ENCODE data around the gene GPRC5A. TPM values are rescaled to one million over a fixed set of nuclear protein-coding genes. Genes with fewer than 3 reads are reported as not detected.

GPRC5A gene
- total RNA-seq, 4 donors from 2014 or later: 2.9 to 30.0 (median 3.8) TPM

- no peak for DNase-seq (ENCODE audit: extremely low spot score)
- H3K4me1 ChIP-seq: no peaks in the 10 kb centered on the region
- H3K4me3 ChIP-seq: no peak overlapping the region
- TF ChIP-seq CTCF (IDR thresholded peaks at IDR 0.05) (no peak), EP300 (IDR thresholded peaks at IDR 0.05) (no peak), POLR2A (IDR thresholded peaks at IDR 0.05; ENCODE audit: low read depth) (no peak), POLR2AphosphoS5 (IDR thresholded peaks at IDR 0.05) (no peak)
- H3K27ac ChIP-seq (replicated peaks in 1 of 4): no peak overlapping the region
- H3K27me3 ChIP-seq: no peaks in the 10 kb centered on the region
- H3K9me3 ChIP-seq: no peaks in the 10 kb centered on the region
- WGBS: 97% methylated on average over 2 of the region's 2 CpGs
- intact Hi-C loops (cut with DNase I): no loop called here
- no peaks in the 10 kb centered on the region for H3K36me3 ChIP-seq
Observed at GRCh38 chr12:12864243-12864642, 27.1 kb upstream of the GPRC5A start.

DNA sequence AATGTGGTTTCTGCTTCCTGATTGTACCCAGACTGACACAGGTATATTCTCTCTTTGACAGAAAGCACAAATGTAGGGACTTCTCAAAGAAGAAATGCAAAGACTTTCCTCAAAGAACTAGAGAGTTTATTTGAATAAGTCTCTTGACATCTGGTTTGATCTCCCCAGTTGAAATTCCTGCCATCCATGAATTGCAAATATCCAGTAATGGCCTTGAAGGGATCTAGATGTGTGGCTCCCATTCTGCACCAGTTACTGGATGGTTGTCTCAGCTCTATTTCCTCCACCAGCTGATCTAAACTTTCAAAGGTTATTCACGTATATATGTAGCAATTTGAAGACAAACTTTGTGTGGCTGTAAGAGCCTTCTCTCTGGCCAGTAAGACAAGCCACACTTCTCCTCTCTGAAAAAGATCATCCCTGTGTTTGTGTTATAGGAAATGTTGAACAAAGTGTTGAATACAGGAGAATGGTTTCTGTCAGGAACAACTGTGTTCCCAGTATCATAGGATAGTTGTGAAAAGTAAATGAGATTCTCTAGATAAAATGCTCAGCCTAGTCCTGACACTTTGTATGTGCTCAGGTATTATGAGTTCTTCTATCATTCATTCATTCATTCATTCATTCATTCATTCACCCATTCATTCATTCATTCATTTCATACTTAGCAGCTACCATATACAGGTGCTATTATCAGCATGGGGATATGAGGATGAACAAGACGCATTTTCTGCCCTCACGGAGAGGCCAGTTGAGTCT, 22.7 kb upstream of the GPRC5A start:
- TF ChIP-seq CTCF (IDR thresholded peaks at IDR 0.05): no peak
- no peak for TF ChIP-seq POLR2AphosphoS5 (IDR thresholded peaks at IDR 0.05)

DNA sequence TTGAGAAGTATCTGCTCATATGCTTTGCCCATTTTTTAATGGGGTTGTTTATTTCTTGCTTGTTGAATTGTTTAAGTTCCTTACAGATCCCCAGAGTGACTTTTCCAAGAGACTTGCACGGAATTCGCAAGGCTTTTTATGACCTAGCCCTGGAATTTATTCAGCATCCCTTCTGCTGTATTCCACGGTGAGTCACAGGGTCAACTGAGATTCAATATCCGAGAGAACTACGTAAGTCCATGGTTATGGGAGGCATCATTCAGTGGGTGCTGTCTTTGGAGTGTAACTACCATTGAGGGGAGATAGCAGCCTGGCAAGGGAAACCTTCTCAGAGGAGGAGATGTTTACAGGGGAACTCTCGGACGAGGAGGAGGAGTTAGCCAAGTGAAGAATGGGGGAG, 20.9 kb upstream of the GPRC5A start:
- Histone ChIP-seq H3K4me1 (no peaks in the 10 kb centered on the region), H3K27ac (replicated peaks in 1 of 4) (no peak overlapping the region), H3K9me3 (no peaks in the 10 kb centered on the region), H3K36me3 (no peaks in the 10 kb centered on the region), H3K27me3 (no peaks in the 10 kb centered on the region), H3K4me3 (no peak overlapping the region)
- TF ChIP-seq EP300 (IDR thresholded peaks at IDR 0.05): no peak
- no peak for TF ChIP-seq POLR2A (IDR thresholded peaks at IDR 0.05; ENCODE audit: low read depth)
- TF ChIP-seq CTCF (IDR thresholded peaks at IDR 0.05): no peak
- TF ChIP-seq POLR2AphosphoS5 (IDR thresholded peaks at IDR 0.05): no peak
- intact Hi-C loops (cut with DNase I): no loop called here
- 91% methylated on average over 7 of the region's 7 CpGs for WGBS
- DNase-seq (ENCODE audit: extremely low spot score): no peak

More for the DNA sequence above, 22.7 kb upstream of the GPRC5A start:
- Histone ChIP-seq H3K4me3 (no peak overlapping the region), H3K9me3 (no peaks in the 10 kb centered on the region), H3K36me3 (no peaks in the 10 kb centered on the region), H3K27me3 (no peaks in the 10 kb centered on the region), H3K27ac (replicated peaks in 1 of 4) (no peak overlapping the region), H3K4me1 (no peaks in the 10 kb centered on the region)
- DNase-seq (ENCODE audit: extremely low spot score): no peak
- intact Hi-C loops (cut with DNase I): no loop called here
- 96% methylated on average over 3 of the region's 3 CpGs for WGBS

DNA sequence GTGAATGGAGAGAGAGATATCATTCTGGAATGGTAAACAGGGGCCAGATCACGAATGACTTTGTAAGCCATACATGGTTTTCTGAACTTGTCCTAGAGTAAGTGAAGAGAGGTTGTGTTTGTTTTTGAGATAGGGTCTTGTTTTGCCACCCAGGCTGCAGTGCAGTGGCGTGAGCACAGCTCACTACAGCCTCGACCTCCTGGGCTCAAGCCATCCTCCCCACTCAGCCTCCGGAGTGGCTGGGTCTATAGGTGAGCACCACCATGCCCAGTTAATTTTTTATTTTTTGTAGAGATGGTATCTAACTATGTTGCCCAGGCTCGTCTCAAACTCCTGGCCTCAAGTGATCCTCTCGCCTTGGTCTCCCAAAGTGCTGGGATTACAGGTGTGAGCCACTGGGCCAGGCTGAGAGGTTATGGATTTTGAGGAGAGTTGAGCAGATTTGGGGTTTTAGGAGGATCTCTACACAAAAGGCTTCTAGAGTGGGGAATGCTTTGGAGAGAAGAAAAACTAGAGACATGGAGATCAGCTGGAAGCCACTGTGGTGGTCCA, 19.7 kb upstream of the GPRC5A start:
- WGBS: 95% methylated on average over 6 of the region's 6 CpGs
- intact Hi-C loops (cut with DNase I): no loop called here
- H3K27me3 ChIP-seq: no peaks in the 10 kb centered on the region
- no peaks in the 10 kb centered on the region for H3K9me3 ChIP-seq
- no peaks in the 10 kb centered on the region for H3K4me1 ChIP-seq
- TF ChIP-seq EP300 (IDR thresholded peaks at IDR 0.05) (no peak), POLR2A (IDR thresholded peaks at IDR 0.05; ENCODE audit: low read depth) (no peak), CTCF (IDR thresholded peaks at IDR 0.05) (no peak), POLR2AphosphoS5 (IDR thresholded peaks at IDR 0.05) (no peak)
- H3K27ac ChIP-seq (replicated peaks in 1 of 4): no peak overlapping the region
- H3K36me3 ChIP-seq: no peaks in the 10 kb centered on the region
- no peak overlapping the region for H3K4me3 ChIP-seq
- DNase-seq (ENCODE audit: extremely low spot score): no peak

Measured in esophagus muscularis mucosa (tissue), 4 donors.